GM13977 (cell line): ENCODE results near the gene RAB36.

ENCODE experiments used
- DNase-seq: peaks from one replicate; pipeline ENCODE4 v3.0.0; 2012; ENCODE audit warnings: low spot score
- CTCF ChIP-seq: IDR thresholded peaks from 2 replicates; pipeline ENCODE4 v1.5.1; 2012; ENCODE audit warnings: mild to moderate bottlenecking, control low read depth; ENCODE audit not compliant: insufficient read depth; ENCODE audit errors: extremely low read depth, missing control alignments
- in situ Hi-C: fragments of 300-500 bp; cut with MboI; formaldehyde crosslinking; loops from one replicate; pipeline ENCODE4 v1.12.0; 2022; ENCODE audit warnings: low sequenced_read_pairs, low pct_unique_long_range_greater_than_20kb, mixed read lengths, inconsistent platforms; ENCODE audit not compliant: unreplicated experiment

RAB36 gene

GRCh38 chr22:23121424-23121823 is 23.9 kb upstream of the RAB36 start:
- DNase-seq: no peak
- in situ Hi-C loops: loop anchor here (5.0 to 10.0 kb wide), 2 partner anchors 154 to 717 kb away; no protein-coding TSS in a partner anchor

GRCh38 chr22:23122216-23122957 is 22.9 kb upstream of the RAB36 start:
- DNase-seq: no peak

More at GRCh38 chr22:23121424-23121823, 23.9 kb upstream of the RAB36 start:
- TF ChIP-seq CTCF: no peak

DNA sequence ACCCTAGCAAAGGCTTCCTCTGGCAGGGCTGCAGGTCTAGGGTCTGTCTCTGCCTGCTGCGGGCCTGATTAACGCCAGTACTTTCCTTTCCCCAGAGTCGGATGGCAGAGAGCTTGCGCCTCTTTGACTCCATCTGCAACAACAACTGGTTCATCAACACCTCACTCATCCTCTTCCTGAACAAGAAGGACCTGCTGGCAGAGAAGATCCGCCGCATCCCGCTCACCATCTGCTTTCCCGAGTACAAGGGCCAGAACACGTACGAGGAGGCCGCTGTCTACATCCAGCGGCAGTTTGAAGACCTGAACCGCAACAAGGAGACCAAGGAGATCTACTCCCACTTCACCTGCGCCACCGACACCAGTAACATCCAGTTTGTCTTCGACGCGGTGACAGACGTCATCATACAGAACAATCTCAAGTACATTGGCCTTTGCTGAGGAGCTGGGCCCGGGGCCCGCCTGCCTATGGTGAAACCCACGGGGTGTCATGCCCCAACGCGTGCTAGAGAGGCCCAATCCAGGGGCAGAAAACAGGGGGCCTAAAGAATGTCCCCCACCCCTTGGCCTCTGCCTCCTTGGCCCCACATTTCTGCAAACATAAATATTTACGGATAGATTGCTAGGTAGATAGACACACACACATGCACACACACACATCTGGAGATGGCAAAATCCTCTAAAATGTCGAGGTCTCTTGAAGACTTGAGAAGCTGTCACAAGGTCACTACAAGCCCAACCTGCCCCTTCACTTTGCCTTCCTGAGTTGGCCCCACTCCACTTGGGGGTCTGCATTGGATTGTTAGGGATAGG is 22.1 kb upstream of the RAB36 start:
- TF ChIP-seq CTCF: no peak
- in situ Hi-C loops: loop anchor here (5.0 to 10.0 kb wide), 2 partner anchors 156 to 718 kb away; no protein-coding TSS in a partner anchor
- DNase-seq: no peak

More at GRCh38 chr22:23122216-23122957, 22.9 kb upstream of the RAB36 start:
- in situ Hi-C loops: loop anchor here (5.0 to 10.0 kb wide), 2 partner anchors 155 to 718 kb away; no protein-coding TSS in a partner anchor
- TF ChIP-seq CTCF: no peak

DNA sequence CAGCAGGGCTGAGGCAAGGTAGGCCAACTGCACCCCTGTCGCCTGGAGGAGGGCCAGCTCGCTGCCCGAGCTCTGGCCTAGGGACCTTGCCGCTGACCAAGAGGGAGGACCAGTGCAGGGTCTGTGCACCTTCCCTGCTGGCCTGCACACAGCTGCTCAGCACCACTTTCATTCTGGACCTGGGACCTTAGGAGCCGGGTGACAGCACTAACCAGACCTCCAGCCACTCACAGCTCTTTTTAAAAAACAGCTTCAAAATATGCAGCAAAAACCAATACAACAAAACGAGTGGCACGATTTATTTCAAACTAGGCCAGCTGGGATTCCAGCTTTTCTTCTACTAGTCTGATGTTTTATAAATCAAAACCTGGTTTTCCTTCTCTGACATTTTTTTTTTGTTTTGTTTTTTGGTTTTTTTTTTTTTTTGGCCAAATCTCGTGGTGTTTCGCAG is 21.4 kb upstream of the RAB36 start:
- no peak for TF ChIP-seq CTCF
- in situ Hi-C loops: loop anchor here (5.0 to 10.0 kb wide), 2 partner anchors 157 to 719 kb away; no protein-coding TSS in a partner anchor
- DNase-seq: no peak

DNA sequence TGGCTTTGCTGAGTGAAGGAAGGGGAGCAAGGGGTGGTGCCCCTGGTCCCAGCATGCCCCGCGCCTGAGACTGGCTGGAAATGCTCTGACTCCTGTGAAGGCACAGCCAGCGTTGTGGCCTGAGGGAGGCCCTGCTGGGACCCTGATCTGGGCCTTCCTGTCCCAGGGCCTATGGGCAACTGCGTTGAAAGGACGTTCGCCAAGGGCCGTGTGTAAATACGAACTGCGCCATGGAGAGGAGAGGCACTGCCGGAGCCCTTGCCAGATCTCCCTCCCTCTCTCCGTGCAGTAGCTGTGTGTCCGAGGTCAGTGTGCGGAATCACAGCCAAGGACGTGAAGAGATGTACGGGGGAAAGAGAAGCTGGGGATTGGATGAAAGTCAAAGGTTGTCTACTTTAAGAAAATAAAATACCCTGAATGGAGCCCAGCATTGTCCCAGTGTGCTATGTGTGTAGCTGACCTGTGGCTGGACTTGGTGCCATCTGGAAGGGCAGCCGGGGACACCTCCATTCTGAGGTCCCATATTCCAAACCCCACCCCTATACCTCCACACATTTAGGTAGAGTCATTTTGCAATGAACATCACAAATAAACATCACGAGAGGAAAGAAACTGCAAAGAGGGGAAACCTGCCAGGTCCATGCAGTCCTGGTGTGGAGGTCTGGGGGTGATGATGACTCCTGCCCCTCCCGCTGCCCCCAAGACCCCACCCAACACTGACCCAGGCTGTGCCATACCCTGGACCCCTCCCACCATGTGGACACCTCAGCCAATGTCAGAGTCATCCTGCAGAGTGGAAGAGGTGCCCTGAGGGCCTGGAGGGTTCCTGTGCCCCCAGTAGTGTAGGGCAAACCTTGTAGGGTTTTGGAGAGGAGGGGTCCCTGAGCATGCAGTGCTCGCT is 20.4 kb upstream of the RAB36 start:
- DNase-seq: no peak
- in situ Hi-C loops: loop anchor here (5.0 to 25.0 kb wide), 4 partner anchors 158 to 913 kb away; no protein-coding TSS in a partner anchor
- TF ChIP-seq CTCF: no peak

DNA sequence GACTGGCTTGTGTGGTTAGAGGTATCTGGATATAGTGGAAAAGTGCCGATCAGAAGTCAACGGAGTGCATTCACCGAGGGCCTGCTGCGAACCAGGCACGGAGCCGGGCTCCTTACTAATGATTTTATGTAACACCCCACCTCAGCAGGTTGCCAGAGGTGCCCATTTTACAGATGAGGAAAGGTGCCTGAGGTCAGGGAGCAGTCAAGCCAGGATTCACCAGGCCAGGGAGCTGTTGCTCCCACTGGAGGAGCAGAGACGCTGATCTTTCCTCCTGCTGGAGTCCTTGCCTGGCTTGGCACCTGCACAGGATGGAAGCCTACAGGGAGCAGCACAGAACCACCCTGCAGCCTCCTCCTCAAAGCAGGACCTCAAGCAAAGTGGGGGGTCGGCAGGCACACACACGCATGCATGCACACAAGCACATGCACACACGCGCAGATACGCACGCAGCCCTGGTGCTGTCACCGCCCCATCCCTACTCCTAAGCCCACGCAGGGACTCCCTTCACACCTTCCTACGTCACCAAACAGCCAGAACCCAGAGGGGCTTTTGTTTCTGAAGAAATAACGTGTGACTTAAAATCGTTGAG is 19.7 kb upstream of the RAB36 start:
- DNase-seq: no peak
- in situ Hi-C loops: loop anchor here (10.0 to 25.0 kb wide), 3 partner anchors 721 to 913 kb away; no protein-coding TSS in a partner anchor
- TF ChIP-seq CTCF: no peak
